ENCODE results near the gene ZGPAT.
A peak's percentile ranks its signal among the peaks of the same experiment; 100 is the strongest.

Gene ZGPAT

GRCh38 chr20:63679799-63680305, 28.0 kb upstream of the ZGPAT start:
- peaks cover 24% of the 10 kb centered on the region for H3K4me1 ChIP-seq (ENCODE audit: control insufficient read depth, insufficient read depth, low read length, unreplicated experiment)
- H3K27ac ChIP-seq (ENCODE audit: low read depth, low read length) = no peak overlapping the region
- H3K79me2 ChIP-seq (ENCODE audit: control insufficient read depth, insufficient read depth, low read length, unreplicated experiment) = no peaks in the 10 kb centered on the region
- no peak overlapping the region for H3K4me3 ChIP-seq (ENCODE audit: low read depth, low read length)
- peaks cover 7% of the 10 kb centered on the region; the same call in 1 of the 2 replicates for H3K36me3 ChIP-seq (ENCODE audit: insufficient read depth, low read length)
- no peaks in the 10 kb centered on the region for H3K27me3 ChIP-seq (ENCODE audit: insufficient read depth, low read length)
- H2AFZ ChIP-seq (ENCODE audit: low read length, unreplicated experiment) = no peak overlapping the region

DNA sequence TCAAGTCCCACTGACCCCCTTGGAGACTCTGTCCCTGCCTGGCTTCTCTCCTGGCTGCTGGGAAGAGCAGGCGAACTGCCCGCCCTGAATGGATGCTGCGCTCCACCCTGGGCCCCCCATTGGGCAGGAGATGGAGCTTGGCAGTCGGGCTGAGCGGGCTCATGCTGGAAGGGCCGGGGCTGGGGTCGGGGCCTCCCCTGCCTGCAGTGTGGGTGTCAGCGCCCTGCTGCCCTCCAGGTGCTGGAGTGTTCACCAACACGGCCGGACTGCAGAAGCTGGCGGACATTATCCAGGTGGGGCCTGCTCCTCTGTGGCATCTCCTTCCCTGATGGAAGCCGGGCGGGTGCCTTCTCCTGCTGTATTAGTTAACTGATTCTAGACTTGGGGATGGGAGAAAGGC, 27.4 kb upstream of the ZGPAT start:
- no peaks in the 10 kb centered on the region for H3K79me2 ChIP-seq (ENCODE audit: control insufficient read depth, insufficient read depth, low read length, unreplicated experiment)
- peaks cover 24% of the 10 kb centered on the region for H3K4me1 ChIP-seq (ENCODE audit: control insufficient read depth, insufficient read depth, low read length, unreplicated experiment)
- H3K27ac ChIP-seq (ENCODE audit: low read depth, low read length) = no peak overlapping the region
- H3K27me3 ChIP-seq (ENCODE audit: insufficient read depth, low read length) = no peaks in the 10 kb centered on the region
- H3K36me3 ChIP-seq (ENCODE audit: insufficient read depth, low read length) = peaks cover 7% of the 10 kb centered on the region; the same call in 1 of the 2 replicates
- no peak overlapping the region for H2AFZ ChIP-seq (ENCODE audit: low read length, unreplicated experiment)
- H3K4me3 ChIP-seq (ENCODE audit: low read depth, low read length) = no peak overlapping the region

DNA sequence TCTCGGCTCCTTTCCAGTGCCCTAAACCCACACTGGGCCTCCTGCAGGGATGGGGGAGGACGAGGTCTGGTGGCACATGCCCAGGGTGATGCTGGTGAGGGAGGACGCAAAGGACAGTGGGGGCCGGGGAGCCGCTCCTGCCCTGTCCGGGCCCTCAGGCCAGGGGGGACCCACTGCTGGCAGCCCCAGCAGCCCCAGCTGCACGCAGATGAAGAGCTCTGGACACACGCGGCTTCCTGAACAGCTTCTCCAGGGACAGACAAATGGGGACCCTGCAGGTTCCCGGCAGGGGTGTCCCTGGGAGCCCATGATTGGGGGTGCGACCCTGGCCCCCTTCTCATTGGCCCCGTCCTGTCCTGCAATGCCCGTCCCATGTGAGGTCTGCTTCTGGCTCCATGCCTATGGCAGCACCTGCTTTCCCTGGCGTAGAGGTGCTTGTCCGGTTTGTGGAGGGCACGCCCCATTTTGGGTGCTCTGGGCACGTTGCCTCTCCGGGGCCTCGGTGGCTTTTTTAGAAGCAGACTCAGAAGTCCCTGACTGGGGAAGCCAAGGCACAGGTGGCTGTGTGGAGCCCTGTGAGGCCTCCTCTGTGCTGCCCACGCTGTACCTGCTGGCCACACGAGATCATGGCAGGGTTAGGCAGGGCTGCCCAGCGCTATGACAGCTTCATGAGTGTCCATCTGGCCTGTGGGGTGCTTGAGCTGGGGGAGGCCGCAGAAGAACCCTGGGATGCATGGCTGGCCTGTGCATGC, 26.8 kb upstream of the ZGPAT start:
- H3K36me3 ChIP-seq (ENCODE audit: insufficient read depth, low read length) = peaks cover 3% of the 10 kb centered on the region; the same call in 1 of the 2 replicates
- H3K4me3 ChIP-seq (ENCODE audit: low read depth, low read length) = no peak overlapping the region
- H3K27ac ChIP-seq (ENCODE audit: low read depth, low read length) = no peak overlapping the region
- no peaks in the 10 kb centered on the region for H3K27me3 ChIP-seq (ENCODE audit: insufficient read depth, low read length)
- H3K79me2 ChIP-seq (ENCODE audit: control insufficient read depth, insufficient read depth, low read length, unreplicated experiment) = no peaks in the 10 kb centered on the region
- peaks cover 29% of the 10 kb centered on the region for H3K4me1 ChIP-seq (ENCODE audit: control insufficient read depth, insufficient read depth, low read length, unreplicated experiment)
- no peak overlapping the region for H2AFZ ChIP-seq (ENCODE audit: low read length, unreplicated experiment)

DNA sequence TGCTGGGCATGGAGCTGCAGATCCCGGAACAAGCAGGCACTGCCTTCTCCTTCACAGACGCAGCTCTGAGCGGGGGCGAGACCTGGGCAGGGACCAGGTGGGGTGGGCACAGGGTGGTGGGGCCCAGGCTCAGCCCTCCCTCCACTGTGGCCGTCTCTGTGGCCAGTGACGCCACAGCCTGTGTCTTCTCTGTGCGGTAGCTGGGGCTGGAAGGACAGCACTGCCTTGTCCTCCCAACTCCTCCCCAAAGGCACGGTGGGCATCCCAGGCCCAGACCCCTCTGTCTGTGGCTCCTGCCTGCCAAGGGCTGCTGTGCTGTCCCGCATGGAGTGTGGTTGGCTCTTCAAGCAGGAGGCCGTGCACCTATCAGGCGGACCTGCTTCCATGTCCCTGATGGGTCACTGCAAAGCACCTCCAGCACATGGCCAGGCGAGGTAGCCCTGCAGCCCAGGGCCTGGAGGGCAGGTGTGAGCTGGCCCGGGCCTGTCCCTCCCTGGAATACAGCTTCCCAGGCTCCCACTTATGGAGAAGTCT, 26.2 kb upstream of the ZGPAT start:
- H3K4me3 ChIP-seq (ENCODE audit: low read depth, low read length) = no peak overlapping the region
- H3K4me1 ChIP-seq (ENCODE audit: control insufficient read depth, insufficient read depth, low read length, unreplicated experiment) = peaks cover 35% of the 10 kb centered on the region
- peak overlapping the region; percentile 81 for H3K27ac ChIP-seq (ENCODE audit: low read depth, low read length)
- H3K27me3 ChIP-seq (ENCODE audit: insufficient read depth, low read length) = no peaks in the 10 kb centered on the region
- H3K36me3 ChIP-seq (ENCODE audit: insufficient read depth, low read length) = peaks cover 3% of the 10 kb centered on the region; the same call in 1 of the 2 replicates
- H3K79me2 ChIP-seq (ENCODE audit: control insufficient read depth, insufficient read depth, low read length, unreplicated experiment) = no peaks in the 10 kb centered on the region
- no peak overlapping the region for H2AFZ ChIP-seq (ENCODE audit: low read length, unreplicated experiment)

GRCh38 chr20:63682384-63683139, 25.3 kb upstream of the ZGPAT start:
- H3K4me1 ChIP-seq (ENCODE audit: control insufficient read depth, insufficient read depth, low read length, unreplicated experiment) = peaks cover 44% of the 10 kb centered on the region
- no peaks in the 10 kb centered on the region for H3K79me2 ChIP-seq (ENCODE audit: control insufficient read depth, insufficient read depth, low read length, unreplicated experiment)
- peaks cover 3% of the 10 kb centered on the region; the same call in 1 of the 2 replicates for H3K36me3 ChIP-seq (ENCODE audit: insufficient read depth, low read length)
- H3K27ac ChIP-seq (ENCODE audit: low read depth, low read length) = peak overlapping the region; percentile 81
- H3K4me3 ChIP-seq (ENCODE audit: low read depth, low read length) = no peak overlapping the region
- no peak overlapping the region for H2AFZ ChIP-seq (ENCODE audit: low read length, unreplicated experiment)
- H3K27me3 ChIP-seq (ENCODE audit: insufficient read depth, low read length) = no peaks in the 10 kb centered on the region

DNA sequence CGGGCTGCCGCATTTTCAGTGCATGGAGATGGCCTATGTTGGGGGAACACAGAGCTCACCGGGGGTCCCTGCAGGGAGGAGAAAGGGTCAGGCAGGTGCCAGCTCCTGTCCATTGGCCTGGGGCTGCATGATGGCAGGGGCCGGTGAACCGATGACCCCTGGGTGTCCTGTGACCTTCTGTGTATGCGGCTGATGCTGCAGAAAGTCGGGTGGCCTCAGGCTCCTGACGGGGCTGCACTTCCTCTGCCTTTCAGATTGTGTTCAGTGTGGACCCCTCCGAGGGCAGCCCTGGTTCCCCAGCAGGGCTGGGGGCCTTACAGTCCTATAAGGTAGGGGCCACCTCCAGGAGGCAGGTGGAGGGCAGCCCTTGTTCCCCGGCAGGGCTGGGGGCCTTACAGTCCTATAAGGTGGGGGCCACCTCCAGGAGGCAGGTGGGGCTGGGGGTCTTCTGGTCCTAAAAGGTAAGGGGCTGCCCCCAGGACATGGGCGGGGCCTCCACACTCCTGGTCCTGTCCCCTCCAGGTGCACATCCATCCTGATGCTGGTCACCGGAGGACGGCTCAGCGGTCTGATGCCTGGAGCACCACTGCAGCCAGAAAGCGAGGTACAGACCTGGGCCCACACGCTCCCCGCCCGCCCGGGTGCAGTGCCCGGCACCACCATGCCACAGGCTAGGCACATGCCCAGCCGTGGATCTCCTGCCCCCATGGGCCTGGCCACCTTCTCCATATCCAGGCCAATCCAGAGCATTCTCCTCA, 22.4 kb upstream of the ZGPAT start:
- H3K36me3 ChIP-seq (ENCODE audit: insufficient read depth, low read length) = peaks cover 3% of the 10 kb centered on the region; the same call in 1 of the 2 replicates
- H3K27ac ChIP-seq (ENCODE audit: low read depth, low read length) = peak overlapping the region; percentile 95
- H2AFZ ChIP-seq (ENCODE audit: low read length, unreplicated experiment) = no peak overlapping the region
- peaks cover 52% of the 10 kb centered on the region for H3K4me1 ChIP-seq (ENCODE audit: control insufficient read depth, insufficient read depth, low read length, unreplicated experiment)
- H3K4me3 ChIP-seq (ENCODE audit: low read depth, low read length) = no peak overlapping the region
- H3K79me2 ChIP-seq (ENCODE audit: control insufficient read depth, insufficient read depth, low read length, unreplicated experiment) = no peaks in the 10 kb centered on the region
- no peaks in the 10 kb centered on the region for H3K27me3 ChIP-seq (ENCODE audit: insufficient read depth, low read length)

DNA sequence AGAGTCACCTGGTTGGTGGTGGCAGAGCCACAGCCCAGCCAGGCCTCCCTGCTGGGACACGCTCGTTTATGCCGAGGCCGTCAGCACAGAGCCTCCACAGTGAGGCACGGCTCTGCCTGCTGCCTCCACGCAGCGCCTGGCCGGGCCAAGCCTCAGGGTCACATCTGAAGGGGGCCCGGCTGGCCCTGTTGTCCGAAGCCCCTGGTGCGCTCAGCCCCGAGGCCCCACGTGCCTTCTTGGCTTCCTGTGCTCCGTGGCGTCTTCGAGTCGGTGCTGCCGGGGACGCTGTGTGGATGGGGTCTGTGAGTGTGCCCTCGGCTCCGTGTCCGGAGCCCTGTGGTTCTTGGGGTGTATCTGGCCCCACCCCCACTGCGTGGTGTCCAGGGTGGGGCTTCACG, 21.7 kb upstream of the ZGPAT start:
- Histone ChIP-seq H3K36me3 (ENCODE audit: insufficient read depth, low read length) (peaks cover 3% of the 10 kb centered on the region; the same call in 1 of the 2 replicates), H3K4me1 (ENCODE audit: control insufficient read depth, insufficient read depth, low read length, unreplicated experiment) (peaks cover 52% of the 10 kb centered on the region), H3K79me2 (ENCODE audit: control insufficient read depth, insufficient read depth, low read length, unreplicated experiment) (no peaks in the 10 kb centered on the region), H3K27me3 (ENCODE audit: insufficient read depth, low read length) (no peaks in the 10 kb centered on the region), H3K27ac (ENCODE audit: low read depth, low read length) (peak overlapping the region; percentile 95), H3K4me3 (ENCODE audit: low read depth, low read length) (no peak overlapping the region), H2AFZ (ENCODE audit: low read length, unreplicated experiment) (no peak overlapping the region)

- H3K36me3 ChIP-seq (ENCODE audit: insufficient read depth, low read length) = peaks cover 3% of the 10 kb centered on the region; the same call in 1 of the 2 replicates
- H3K4me1 ChIP-seq (ENCODE audit: control insufficient read depth, insufficient read depth, low read length, unreplicated experiment) = peaks cover 47% of the 10 kb centered on the region
- H3K27ac ChIP-seq (ENCODE audit: low read depth, low read length) = peak overlapping the region; percentile 95
- no peaks in the 10 kb centered on the region for H3K27me3 ChIP-seq (ENCODE audit: insufficient read depth, low read length)
- no peak overlapping the region for H2AFZ ChIP-seq (ENCODE audit: low read length, unreplicated experiment)
- H3K79me2 ChIP-seq (ENCODE audit: control insufficient read depth, insufficient read depth, low read length, unreplicated experiment) = no peaks in the 10 kb centered on the region
- no peak overlapping the region for H3K4me3 ChIP-seq (ENCODE audit: low read depth, low read length)
These were observed 21.1 kb upstream of the ZGPAT start for GRCh38 chr20:63686492-63687321.

DNA sequence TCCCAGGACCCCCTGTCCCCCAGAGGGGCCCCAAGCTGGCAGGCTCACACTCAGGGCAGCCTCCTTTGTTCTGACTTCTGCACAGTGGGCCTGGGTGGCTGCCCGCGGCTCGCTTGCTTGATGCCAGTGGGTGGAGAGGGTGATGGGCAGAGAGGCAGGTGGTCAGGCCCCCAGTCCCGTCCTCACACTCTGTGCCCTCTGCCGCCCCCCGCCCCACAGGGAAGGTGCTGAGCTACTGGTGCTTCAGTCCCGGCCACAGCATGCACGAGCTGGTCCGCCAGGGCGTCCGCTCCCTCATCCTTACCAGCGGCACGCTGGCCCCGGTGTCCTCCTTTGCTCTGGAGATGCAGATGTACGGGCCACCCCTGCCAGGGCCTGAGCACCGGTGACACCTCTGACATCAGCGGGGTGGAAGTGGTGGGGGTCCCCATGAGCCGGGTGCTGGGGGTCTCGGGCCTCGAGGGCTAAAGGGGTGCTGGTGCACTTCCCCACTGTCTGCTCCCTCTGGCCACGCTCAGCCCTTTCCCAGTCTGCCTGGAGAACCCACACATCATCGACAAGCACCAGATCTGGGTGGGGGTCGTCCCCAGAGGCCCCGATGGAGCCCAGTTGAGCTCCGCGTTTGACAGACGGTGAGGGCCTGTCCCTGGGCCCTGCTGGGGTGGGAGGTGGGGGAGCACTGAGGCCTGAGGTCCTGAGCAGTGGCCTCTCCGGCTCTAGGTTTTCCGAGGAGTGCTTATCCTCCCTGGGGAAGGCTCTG, 20.2 kb upstream of the ZGPAT start:
- H3K36me3 ChIP-seq (ENCODE audit: insufficient read depth, low read length) = peaks cover 3% of the 10 kb centered on the region; the same call in 1 of the 2 replicates
- H3K4me3 ChIP-seq (ENCODE audit: low read depth, low read length) = no peak overlapping the region
- no peaks in the 10 kb centered on the region for H3K79me2 ChIP-seq (ENCODE audit: control insufficient read depth, insufficient read depth, low read length, unreplicated experiment)
- H3K27me3 ChIP-seq (ENCODE audit: insufficient read depth, low read length) = no peaks in the 10 kb centered on the region
- H3K27ac ChIP-seq (ENCODE audit: low read depth, low read length) = peak overlapping the region; percentile 95
- H2AFZ ChIP-seq (ENCODE audit: low read length, unreplicated experiment) = no peak overlapping the region
- peaks cover 39% of the 10 kb centered on the region for H3K4me1 ChIP-seq (ENCODE audit: control insufficient read depth, insufficient read depth, low read length, unreplicated experiment)
